HCT116 (cell line): ENCODE data around the gene CENPX.

Experiments
- EZH2 ChIP-seq: fragments of 200-600 bp; sonication (generic); IDR thresholded peaks from 2 replicates; pipeline ENCODE4 v1.6.1; 2017; ENCODE audit warnings: antibody characterized with exemption, mixed run types
- POLR2A ChIP-seq: IDR thresholded peaks from 2 replicates; pipeline ENCODE4 v1.7.0; 2011; ENCODE audit warnings: borderline replicate concordance; ENCODE audit not compliant: insufficient read depth, insufficient read length; ENCODE audit errors: extremely low read depth
- SRF ChIP-seq: IDR thresholded peaks from 2 replicates; pipeline ENCODE4 v1.6.1; 2012; ENCODE audit warnings: low read depth
- YY1 ChIP-seq: IDR thresholded peaks from 2 replicates; pipeline ENCODE4 v1.6.1; 2011; ENCODE audit warnings: low read length, low read depth, moderate library complexity, mild to moderate bottlenecking; ENCODE audit not compliant: insufficient replicate concordance; ENCODE audit errors: extremely low read depth

DNA sequence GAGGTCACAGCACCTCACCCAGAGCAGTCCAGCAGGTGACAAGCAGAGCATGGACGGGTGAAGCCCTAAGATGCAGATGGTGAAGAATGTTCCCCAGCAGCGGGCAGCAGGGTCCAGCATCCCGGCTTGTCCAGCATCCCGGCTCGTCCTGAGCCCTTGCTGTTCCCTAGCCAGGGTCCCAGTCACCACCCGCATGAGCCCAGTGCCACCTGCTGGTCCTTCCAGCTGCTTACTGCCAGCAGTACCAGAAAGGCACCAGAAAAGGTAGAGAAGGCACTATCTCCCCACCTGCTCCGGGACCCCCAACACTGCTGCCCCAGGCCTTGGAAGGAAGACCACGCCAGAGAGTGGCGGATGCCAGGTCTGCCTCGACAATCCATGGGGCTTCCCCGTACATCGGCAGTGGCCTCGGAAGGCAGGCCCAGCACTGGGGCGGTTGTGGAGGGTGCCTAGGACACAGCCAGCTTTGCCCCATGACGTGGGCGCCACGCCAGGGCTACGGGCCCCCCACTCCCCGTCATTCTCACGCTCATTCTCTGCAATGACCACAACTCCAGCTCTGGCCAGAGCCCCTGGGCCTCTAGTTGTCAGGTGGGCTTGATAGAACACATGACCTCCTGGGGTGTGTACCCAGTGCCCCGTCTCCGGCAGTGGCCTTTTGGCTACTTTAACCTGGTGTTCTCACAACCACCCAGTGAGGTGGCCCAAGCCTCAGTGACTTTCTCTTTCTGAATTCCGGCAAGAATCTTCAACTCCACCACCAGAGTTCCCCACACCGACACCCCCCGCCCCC lies 1.4 kb downstream of the CENPX start:
- TF ChIP-seq POLR2A (no peak), YY1 (no peak), EZH2 (no peak), SRF (no peak)
